HG03354 (cell line): ENCODE data around the gene GGACT.
"Not testable (repeated sequence)": the region's sequence is repeated elsewhere in the genome, so short reads cannot be mapped to it uniquely, and the experiment has no call there.

Source experiments
- ATAC-seq: cut with Tn5 transposase; IDR thresholded peaks from one replicate; pipeline ENCODE4 v1.9.1; 2021; ENCODE audit warnings: mild to moderate bottlenecking; ENCODE audit not compliant: unreplicated experiment, poor library complexity, severe bottlenecking

GGACT gene

DNA sequence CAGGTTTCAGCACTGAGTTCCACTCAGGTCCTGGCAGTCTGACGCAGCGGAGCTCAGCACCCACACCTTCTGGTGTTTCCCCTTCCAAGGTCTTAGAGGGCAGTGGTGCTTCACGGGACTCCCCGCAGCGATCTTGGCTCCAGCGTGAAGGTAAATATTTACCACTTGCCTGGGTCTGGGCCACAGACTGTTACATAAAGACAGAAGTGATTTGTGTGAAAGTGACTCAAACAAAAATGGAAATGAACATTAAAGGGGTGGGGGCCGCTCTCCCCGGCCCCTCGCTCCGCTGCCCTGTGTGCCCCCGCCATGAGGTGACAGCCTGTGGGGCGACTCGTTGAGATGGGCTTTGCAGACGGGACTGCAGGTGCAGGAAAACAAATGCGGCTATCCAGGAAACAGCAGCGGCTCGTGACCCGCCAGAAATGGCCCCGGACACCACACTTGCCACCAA is 55.0 kb downstream of the GGACT start:
- no peak for ATAC-seq

DNA sequence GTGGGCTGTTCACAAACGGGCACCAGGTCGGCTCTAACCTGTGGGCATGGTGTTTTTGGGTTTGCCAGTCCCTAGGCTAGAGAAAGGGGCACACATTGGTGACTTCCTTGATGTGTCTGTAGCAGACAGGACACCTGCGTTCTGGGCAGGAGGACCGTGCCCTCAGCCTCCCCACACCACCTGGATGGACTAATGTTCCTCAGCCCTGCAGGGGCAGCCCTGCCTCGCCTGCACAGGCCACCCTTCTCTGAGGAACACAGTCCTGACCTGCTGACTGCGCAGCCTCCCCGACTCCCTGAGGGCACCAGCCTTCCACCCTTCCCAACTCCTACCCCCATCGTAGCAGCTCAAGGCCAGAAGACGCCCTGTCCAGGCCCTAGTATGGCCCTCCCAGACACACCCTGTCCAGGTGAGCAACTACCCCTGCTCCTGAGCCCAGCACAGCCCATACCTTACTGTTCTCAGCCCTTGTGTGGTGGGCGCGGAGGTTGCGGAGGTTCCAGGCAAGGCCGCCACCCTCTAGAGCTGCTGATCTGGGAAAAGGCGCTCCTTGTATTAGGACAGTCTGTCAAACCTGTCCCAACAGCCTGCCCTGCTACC is 55.7 kb downstream of the GGACT start:
- ATAC-seq = no peak

DNA sequence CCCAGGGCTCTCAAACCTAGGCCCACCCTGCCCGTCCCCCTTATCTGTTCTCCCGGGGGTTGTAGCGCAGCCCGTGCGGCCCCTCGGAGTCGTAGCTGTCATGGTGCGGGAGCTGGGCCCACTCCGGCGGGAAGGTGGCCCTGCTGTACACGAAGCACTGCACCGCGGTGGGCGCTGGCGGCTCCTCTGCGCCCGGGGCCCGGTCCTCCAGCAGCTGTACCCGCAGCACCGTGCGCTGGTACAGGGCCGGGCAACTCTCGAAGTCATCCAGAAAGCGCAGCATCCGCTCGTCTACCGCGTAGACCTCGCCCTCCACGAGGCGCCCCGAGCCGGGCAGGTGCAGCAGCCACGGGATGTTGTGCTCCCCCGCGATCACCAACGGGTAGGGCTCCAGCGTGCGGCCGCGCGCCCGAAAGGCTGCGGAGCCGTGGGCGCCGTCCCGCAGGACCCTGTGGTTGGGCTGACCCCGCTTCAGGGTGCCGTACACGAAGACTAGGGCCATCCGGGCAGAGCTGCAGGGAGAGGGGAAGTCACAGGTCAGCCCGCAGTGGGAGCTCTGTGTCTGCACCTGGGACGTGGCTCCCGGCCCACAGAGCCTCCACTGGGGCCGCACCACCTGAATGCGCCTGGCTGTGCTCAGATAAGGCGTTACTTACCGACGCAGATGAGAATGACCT is 56.4 kb downstream of the GGACT start:
- no peak for ATAC-seq

DNA sequence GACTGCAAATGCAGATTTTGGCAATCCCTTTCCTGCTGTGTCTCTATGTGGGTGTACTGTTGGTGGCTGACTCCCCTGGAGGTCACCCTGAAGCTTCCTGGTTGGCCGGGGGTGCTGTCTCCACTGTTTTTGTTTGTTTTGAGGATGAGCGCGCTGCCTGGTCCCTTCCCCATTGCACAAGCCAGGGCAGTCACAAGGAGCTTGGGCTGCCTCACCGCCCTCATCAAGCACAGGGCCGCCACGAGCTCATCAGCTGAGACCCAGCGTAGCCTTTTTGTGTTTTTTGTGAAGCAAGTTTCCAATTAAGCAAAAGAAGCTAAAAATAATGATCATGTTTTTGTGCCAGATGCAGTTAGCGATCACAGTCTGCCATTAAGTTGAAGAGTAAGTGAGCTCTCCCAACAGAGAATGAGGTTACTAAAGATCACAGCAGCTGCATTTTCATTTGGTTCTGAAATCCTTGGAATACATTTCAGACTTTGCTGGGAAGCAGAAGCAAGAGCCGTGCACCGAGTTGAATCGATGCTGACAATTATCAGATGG is 57.8 kb downstream of the GGACT start:
- ATAC-seq = no peak

DNA sequence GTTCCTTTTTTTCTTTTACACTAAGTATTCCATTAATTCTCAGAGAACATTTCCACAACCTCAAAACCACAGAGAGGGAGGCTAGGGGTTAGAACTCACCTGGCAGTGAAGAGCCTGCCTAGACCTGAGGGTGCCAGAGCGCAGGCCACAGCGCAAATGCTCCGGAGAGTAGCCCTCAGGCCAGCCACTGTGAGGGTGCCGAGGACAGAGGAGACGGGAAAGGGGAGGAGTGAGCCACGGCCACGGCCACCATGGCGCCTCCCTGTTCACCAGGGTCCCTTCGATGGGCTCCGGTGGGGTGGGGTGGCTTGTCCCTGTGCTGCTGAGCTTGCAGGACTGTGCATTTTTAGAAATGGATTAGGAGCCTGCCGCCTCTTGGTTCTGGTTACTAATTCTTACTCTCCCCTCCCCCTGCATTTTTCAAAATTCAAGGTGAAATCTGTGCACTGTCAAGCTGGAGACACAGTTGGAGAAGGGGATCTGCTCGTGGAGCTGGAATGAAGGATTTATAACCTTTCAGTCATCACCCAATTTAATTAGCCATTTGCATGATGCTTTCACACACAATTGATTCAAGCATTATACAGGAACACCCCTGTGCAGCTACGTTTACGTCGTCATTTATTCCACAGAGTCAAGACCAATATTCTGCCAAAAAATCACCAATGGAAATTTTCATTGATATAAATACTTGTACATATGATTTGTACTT is 58.8 kb downstream of the GGACT start:
- ATAC-seq = no peak

DNA sequence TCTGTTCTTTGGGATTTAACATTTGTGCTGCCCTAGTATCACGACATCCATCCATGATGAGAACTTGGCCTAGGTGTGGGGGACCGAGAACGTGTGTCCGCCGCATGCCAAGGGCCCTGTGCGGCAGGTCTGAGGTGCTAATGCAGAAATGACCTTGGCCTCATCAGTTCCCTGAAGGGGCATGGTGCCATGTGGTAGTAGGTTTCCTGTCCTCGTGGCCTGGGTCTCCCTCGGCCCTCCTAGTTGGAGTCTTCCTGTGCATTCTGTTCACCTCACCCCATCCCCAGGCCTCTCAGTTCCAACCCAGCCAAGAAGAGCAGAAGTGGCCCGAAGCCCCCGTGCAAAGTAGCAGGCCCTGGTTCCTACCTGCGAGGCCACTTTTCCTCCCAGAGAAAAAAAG is 59.8 kb downstream of the GGACT start:
- ATAC-seq = no peak

DNA sequence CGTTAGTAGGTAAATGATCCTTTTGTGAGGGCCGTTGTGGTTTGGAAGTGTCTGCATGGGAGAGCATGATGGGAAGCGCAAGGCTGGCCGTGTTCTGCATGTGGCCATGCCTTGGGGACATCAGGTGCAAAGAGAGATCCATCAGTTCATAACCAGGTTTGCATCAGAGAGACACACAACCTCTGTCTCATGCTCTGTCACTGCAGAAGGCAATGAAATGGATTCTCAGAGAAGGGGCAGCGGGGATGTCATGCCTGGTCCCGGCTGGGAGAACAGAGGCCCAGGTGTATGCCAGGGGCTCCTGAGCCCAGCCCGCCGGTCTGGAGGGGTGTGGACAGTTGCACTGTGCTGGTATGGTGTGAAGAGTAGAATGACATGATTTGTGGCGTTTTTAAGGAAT is 60.2 kb downstream of the GGACT start:
- no peak for ATAC-seq

DNA sequence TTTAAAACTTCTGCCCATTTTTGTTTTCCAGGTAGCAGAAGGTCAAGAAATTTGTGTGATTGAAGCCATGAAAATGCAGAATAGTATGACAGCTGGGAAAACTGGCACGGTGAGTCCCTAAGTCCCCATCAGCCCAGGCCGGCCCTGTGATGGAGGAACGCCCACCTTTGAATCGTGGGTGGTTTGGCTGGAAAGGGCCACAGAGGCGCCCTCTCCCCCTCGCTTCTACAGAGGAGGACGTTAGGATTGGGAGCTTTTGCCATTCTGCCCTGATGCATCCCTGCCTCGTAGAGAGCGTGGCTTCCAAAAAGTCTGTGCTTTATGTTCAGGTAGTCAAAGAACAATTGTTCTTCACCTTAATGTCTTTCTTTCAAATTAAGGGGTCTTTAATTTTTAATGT is 60.9 kb downstream of the GGACT start:
- ATAC-seq = no peak

DNA sequence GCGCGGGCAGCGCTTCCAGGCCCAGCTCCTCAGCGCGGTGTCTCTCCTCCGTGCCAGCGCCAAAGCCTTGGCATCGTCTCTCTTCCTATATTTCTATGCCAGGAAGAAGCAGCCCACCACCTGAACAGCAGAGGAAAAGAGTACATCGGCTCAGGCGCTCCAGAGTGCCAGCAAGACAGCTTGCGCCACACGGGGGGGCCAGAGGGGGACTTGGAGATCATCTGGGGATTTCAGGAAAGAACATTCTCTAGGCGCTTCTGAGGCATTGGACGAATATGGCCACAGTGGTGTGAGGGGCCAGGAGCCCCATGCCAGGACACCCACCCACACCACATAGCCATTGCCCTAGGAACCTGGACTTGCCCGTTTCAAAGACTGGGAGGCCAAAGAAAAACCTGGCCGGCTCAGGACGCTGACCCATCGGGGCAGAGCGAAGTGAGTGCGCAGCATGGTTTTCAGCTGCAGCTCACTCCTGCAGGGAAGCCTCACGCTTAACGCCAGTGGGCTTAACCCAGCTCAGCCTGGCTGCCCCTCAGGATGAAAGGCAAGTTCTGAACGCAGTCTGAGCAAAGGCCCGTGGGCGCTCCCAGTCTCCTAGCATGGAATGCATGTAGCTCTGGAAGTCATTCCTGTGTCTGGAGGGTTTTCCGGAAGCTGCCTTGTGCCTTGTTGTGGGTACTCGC is 62.1 kb downstream of the GGACT start:
- no peak for ATAC-seq

DNA sequence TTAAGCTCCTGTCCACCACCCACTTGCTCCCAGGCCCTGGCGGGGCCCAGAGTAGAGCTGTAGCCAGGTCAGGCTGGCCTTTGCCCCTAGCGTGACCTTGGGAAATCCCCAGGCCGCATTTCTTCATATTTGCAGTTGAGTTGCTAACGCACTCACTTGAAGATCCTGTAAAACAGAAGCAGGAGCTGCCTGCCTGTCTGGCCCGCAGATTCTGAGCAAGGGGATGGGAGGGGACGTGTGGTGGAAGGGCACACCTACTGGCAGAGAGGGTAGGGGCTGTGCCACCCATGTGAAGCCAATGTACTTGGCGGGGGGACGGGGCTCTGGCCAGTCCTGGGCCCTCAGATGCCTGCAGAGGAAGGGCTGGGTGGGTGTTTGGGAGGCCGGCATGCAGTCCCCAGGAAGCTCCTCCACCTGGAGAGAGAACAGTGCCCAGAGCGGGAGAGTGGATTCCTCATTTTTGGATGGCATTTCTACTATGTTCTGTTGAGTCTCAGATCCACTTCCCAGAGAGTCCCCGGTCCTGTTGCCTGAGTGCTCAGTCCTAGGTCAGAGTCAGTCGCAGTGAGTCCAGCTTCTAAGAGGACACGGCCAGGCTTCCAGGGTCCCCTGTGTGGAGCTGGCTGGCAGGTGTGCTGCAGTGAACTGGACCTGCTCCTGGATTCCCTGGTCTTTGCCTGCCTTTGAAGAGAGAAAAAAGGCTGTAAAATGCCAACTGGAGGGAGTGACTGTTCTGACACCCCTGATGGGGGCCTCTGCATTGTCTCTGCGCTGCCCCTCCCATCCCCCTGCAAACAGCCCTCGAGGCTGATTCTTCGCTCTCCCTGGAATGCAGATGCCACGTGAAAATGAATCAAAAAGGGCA is 62.9 kb downstream of the GGACT start:
- ATAC-seq = no peak

DNA sequence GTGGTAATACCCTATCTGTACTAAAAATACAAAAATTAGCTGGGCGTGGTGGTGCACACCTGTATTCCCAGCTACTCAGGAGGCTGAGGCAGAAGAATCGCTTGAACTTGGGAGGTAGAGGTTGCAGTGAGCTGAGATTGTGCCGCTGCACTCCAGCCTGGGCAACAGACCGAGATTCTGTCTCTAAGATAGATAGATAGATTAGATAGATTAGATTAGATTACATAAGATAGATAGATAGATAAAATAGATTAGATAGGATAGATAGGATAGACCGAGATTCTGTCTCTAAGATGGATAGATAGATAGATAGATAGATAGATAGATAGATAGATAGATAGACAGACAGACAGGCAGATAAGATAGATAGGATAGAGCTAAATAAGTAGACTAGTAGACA is 63.9 kb downstream of the GGACT start:
- not testable (repeated sequence) for ATAC-seq

DNA sequence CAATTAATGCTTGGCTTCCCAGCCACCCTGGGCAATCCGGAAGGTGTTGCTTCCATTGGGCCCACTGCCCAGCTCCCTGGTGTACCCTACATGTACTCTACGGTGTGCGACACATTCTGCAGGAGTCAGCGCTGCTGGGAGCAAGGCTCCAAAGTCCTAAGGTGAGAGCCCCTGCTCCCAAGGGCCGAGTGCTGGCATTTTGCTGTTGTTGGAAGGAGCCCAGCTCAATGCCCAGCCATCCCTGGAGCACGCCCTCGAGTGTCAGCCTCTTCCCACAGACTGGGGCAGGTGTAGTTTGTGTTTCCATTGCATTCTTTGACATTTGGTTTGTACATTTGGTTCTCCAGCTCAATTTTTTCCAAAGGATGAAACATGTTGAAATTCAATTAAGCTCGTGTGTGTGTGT is 64.6 kb downstream of the GGACT start:
- ATAC-seq = no peak

DNA sequence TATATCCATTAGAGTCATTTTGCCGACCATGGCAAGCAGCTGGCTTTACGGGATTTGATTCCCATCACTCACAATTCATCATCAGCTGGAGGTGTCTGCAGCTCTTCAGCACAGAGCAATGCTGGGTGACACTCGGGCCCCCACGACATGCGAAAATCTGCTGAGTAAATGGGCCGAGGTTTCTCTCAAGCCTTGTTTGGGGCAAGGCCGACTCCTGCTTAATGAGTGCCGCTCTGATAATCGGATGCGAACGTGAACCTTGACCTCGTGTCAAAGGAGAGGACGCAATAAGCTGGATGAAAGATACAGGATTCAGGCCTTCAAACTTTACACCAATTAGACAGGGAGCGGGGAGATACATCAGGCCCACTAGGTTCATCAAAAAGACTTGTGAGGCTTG is 65.2 kb downstream of the GGACT start:
- ATAC-seq = no peak

DNA sequence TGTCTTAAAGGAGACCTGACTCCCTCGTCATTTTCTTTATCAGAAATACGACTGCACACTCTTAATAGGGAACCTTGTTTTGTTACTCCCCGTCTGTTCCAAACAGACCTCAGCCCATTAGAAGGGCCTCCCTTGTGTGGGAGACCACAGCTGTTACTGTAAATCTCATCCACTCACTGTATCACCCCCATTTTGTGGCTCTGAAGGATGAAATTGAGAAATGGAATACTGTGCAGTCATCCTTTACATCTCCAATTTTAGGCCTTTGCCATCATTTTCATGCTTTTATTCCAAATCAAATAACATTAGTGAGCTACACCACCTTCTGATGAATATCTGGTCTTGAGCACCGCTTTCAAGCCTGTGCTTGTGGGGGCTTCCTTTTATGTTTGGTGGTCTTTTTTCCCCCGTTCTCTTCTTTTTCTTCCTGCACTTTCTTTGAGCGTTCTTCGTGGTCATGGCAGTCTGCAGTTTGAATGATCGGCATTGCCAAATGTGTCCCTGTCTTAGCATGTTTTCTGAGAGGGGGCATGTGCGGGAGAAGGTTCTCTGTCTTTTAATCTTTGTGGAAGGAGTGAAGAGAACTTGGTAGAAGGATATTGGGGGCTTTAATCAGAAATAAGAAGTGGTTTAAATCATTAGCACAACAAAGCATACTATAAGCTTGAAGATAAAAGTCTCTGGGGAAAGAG is 65.8 kb downstream of the GGACT start:
- ATAC-seq = no peak

DNA sequence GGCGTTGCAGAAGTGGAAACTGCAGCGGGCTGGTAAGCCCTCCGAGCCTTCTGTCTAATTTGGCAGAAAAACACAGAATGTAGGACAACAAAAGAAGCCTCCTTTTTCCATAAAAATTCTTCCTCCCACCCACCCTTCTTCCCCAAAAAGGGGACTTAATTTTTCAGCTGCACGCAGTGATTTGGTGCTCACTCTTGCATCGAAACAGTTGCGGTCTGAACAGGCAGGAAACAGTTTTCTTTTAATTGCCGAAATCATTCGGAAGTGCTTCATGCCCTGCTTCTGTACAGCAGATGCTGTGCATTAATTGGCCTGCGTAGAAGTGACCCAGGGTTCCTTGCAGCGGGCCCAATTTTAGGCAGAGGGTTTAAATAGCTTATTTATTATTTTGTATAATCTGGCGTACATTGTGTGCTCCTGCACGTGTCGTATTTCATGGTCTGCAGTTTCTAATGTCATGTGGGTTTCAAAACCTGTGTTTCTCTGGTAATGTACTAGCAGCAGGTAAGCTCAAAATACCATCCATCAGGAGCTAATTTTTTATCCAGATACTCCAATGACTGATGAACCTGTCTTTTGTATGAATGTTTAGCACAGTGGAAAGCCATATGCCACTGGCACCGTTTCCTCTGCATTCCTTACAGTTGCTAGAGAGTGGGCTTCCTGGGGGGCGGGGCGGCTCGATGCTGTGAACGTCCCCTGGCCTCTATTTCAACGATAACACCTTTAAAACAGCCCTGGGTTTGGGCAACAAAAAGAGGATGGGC is 66.6 kb downstream of the GGACT start:
- ATAC-seq = no peak

DNA sequence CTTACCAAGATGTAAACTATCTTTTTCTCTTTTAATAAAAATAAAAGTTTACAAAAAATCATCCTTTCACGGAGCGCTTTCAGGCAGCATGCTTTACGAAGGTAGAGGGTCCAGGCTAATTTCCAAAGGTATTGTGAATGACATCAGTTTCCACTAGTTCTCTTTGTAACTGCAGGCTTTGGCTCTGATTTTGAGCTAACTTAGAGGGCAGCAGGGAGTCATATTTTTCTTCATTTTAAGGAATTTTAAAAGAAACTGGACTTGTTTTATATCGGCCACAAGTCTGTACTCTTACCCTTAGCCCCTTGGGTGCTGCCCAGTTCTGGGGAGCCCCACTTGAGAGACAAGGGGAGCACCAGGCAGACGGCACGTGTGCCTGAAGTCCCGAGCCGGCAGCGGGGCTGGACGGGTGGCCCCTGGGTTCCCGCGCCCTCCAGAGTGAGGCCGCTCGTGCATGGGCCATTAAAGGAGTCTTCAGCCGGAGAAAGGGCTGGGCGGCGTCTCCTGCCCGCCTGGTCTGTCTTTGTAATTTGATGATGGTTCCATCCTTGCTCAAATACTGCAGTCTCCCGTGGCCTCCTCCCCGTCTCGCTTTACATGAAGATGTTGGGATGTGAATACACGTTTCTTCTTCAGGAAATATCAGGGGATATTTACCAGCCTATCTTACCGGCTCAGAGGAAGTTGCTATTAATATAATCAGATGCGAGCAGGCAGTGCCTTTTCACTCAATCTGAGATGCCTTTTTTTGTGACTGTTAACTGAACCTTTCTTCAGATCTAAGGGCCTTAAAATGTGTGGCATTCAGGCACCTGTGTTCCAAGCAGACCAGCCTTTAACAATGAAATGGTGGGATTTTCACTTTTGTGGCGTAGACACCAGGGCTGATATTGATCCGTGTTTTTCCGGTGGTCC is 67.4 kb downstream of the GGACT start:
- ATAC-seq = no peak

DNA sequence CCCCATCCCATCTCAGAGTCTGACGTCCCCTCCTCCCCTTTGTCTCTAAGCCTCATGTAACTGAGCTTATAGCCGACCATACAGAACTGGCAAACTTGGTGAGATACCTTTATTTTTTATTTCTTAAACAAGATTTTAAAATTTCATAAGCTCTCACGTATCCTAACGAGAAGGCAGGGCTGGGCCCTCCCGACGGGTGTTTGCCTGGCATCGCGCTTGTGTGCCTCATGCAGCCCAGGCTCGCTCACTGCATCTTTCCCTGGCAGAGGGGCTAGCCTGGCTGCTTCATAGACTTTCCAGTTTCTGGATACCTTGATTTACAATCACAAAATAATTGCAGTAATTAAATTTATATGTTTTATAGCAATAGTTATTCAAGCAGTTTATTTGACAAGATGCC is 69.0 kb downstream of the GGACT start:
- ATAC-seq = no peak
